HG02798 (cell line): Measurements from ENCODE around the gene CACNA1C.

Source experiments
- ATAC-seq: cut with Tn5 transposase; IDR thresholded peaks from one replicate; pipeline ENCODE4 v1.9.1; 2021; ENCODE audit warnings: mild to moderate bottlenecking; ENCODE audit not compliant: unreplicated experiment, poor library complexity

CACNA1C gene

GRCh38 chr12:2224961-2225360 lies 172.2 kb downstream of the CACNA1C start:
- ATAC-seq = no peak

GRCh38 chr12:2225696-2226095 lies 172.9 kb downstream of the CACNA1C start:
- ATAC-seq = no peak

- no peak for ATAC-seq
Measured at GRCh38 chr12:2226641-2227040, 173.9 kb downstream of the CACNA1C start.

GRCh38 chr12:2227360-2227759 lies 174.6 kb downstream of the CACNA1C start:
- no peak for ATAC-seq

GRCh38 chr12:2228535-2228934 lies 175.7 kb downstream of the CACNA1C start:
- ATAC-seq = no peak

- ATAC-seq = no peak
Measured at GRCh38 chr12:2229661-2230539, 177.1 kb downstream of the CACNA1C start.

GRCh38 chr12:2231011-2231595 lies 178.3 kb downstream of the CACNA1C start:
- ATAC-seq = no peak

GRCh38 chr12:2231956-2232355 lies 179.2 kb downstream of the CACNA1C start:
- ATAC-seq = no peak

- no peak for ATAC-seq
Measured at GRCh38 chr12:2233034-2233433, 180.2 kb downstream of the CACNA1C start.

- ATAC-seq = no peak
Measured at GRCh38 chr12:2234091-2234490, 181.3 kb downstream of the CACNA1C start.

- no peak for ATAC-seq
Measured at GRCh38 chr12:2234646-2235350, 182.0 kb downstream of the CACNA1C start.

GRCh38 chr12:2236506-2237294 lies 183.9 kb downstream of the CACNA1C start:
- no peak for ATAC-seq

- ATAC-seq = no peak
Measured at GRCh38 chr12:2238111-2238510, 185.3 kb downstream of the CACNA1C start.

- no peak for ATAC-seq
Measured at GRCh38 chr12:2239381-2239871, 186.6 kb downstream of the CACNA1C start.

GRCh38 chr12:2240390-2240789 lies 187.6 kb downstream of the CACNA1C start:
- ATAC-seq = no peak

- no peak for ATAC-seq
Measured at GRCh38 chr12:2240984-2241383, 188.2 kb downstream of the CACNA1C start.

GRCh38 chr12:2242216-2242615 lies 189.4 kb downstream of the CACNA1C start:
- no peak for ATAC-seq

GRCh38 chr12:2242816-2243215 lies 190.0 kb downstream of the CACNA1C start:
- no peak for ATAC-seq

GRCh38 chr12:2243275-2243674 lies 190.5 kb downstream of the CACNA1C start:
- ATAC-seq = no peak
